Liver (tissue), 9 donors: ENCODE data around the gene CFAP70. TPM values are rescaled to one million over a fixed set of nuclear protein-coding genes. Genes with fewer than 3 reads are reported as not detected.

Source experiments
- DNase-seq: peaks from one replicate; pipeline ENCODE4 v3.0.0-alpha.2; 2017; ENCODE audit warnings: low spot score
- H3K27ac ChIP-seq, 2 donors: one replicate each; pipeline ENCODE4 v1.7.0; 2013; ENCODE audit warnings: inconsistent platforms in 2 of 2, low read length in 2 of 2, control low read depth in 1 of 2, low read depth in 1 of 2, mild to moderate bottlenecking in 1 of 2
- H3K27me3 ChIP-seq, 4 donors: one replicate each; pipeline versions ENCODE4 v1.6.1 to v1.7.0; 2013; ENCODE audit warnings: low read length in 3 of 4, inconsistent platforms in 1 of 4, mild to moderate bottlenecking in 1 of 4, moderate library complexity in 1 of 4; ENCODE audit not compliant: control insufficient read depth in 4 of 4, insufficient read depth in 4 of 4
- H3K36me3 ChIP-seq, 4 donors: one replicate each; pipeline versions ENCODE4 v1.6.1 to v1.7.0; 2013; ENCODE audit warnings: low read length in 3 of 4, mild to moderate bottlenecking in 3 of 4, low read depth in 1 of 4, moderate library complexity in 1 of 4; ENCODE audit not compliant: control insufficient read depth in 4 of 4, insufficient read depth in 3 of 4
- H3K4me1 ChIP-seq, 4 donors: one replicate each; pipeline versions ENCODE4 v1.6.1 to v1.7.0; 2013; ENCODE audit warnings: low read length in 3 of 4, mild to moderate bottlenecking in 3 of 4, moderate library complexity in 1 of 4; ENCODE audit not compliant: control insufficient read depth in 4 of 4, insufficient read depth in 4 of 4
- H3K4me3 ChIP-seq, 3 donors: one replicate each; pipeline versions ENCODE4 v1.6.1 to v1.7.0; 2013; ENCODE audit warnings: low read length in 3 of 3, control low read depth in 1 of 3, low read depth in 1 of 3, mild to moderate bottlenecking in 1 of 3
- H3K9ac ChIP-seq, 2 donors: one replicate each; pipeline ENCODE4 v1.7.0; 2013; ENCODE audit warnings: low read length in 2 of 2, mild to moderate bottlenecking in 2 of 2, moderate library complexity in 2 of 2, control low read depth in 1 of 2, low read depth in 1 of 2
- H3K9me3 ChIP-seq, 4 donors: one replicate each; pipeline versions ENCODE4 v1.6.1 to v1.7.0; 2013; ENCODE audit warnings: low read length in 3 of 4; ENCODE audit not compliant: control insufficient read depth in 4 of 4
- EGR1 ChIP-seq, 2 donors: IDR thresholded peaks; 2 replicates each; pipeline ENCODE4 v1.6.1; 2016 to 2018; ENCODE audit warnings: antibody characterized with exemption in 2 of 2, low read depth in 2 of 2
- FOXA1 ChIP-seq: IDR thresholded peaks from 2 replicates; pipeline ENCODE4 v1.6.1; 2016; ENCODE audit warnings: antibody characterized with exemption
- FOXA2 ChIP-seq: IDR thresholded peaks from 2 replicates; pipeline ENCODE4 v1.6.1; 2016; ENCODE audit warnings: antibody characterized with exemption
- HNF4A ChIP-seq, 2 donors: conservative IDR thresholded peaks; 2 replicates each; pipeline ENCODE4 v1.6.1; 2016; ENCODE audit warnings: antibody characterized with exemption in 2 of 2, mild to moderate bottlenecking in 2 of 2
- HNF4G ChIP-seq: IDR thresholded peaks from 2 replicates; pipeline ENCODE4 v1.6.1; 2016; ENCODE audit warnings: antibody characterized with exemption
- JUND ChIP-seq, 2 donors: IDR thresholded peaks; 2 replicates each; pipeline ENCODE4 v1.6.1; 2016; ENCODE audit warnings: antibody characterized with exemption in 2 of 2
- NR2F2 ChIP-seq: IDR thresholded peaks from 2 replicates; pipeline ENCODE4 v1.6.1; 2016; ENCODE audit warnings: antibody characterized with exemption
- SP1 ChIP-seq: IDR thresholded peaks from 2 replicates; pipeline ENCODE4 v1.6.1; 2018; ENCODE audit warnings: antibody characterized with exemption, mild to moderate bottlenecking
- TAF1 ChIP-seq: conservative IDR thresholded peaks from 2 replicates; pipeline ENCODE4 v1.6.1; 2016; ENCODE audit warnings: antibody characterized with exemption, mild to moderate bottlenecking
- YY1 ChIP-seq: IDR thresholded peaks from 2 replicates; pipeline ENCODE4 v1.6.1; 2016; ENCODE audit warnings: antibody characterized with exemption, mild to moderate bottlenecking
- WGBS: extraction: QIAGEN DNeasy Blood & Tissue Kit; methylation state at CpG from one replicate; pipeline ENCODE4 v1.1.7; 2013; 5-methylcytosine and 5-hydroxymethylcytosine counted together
- polyA plus RNA-seq, 2 donors: library from polyadenylated mRNA; stranded (reverse) in 1 of 2; unstranded in 1 of 2; fragments of 200-250 nt in 1 of 2; fragments of >200 nt in 1 of 2; fragmentation: Nextera tagmentation in 1 of 2; extraction: Ambion mirVana in 1 of 2; gene quantifications; one replicate each; pipeline versions ENCODE4 v1.2.1 to v1.2.3, GENCODE V29; 2013 to 2015
- total RNA-seq, 2 donors: library from RNA; depleted of rRNA; stranded (reverse); fragments of >200 nt; gene quantifications; one replicate each; pipeline ENCODE4 v1.2.3, GENCODE V29; 2014
- TF ChIP-seq, protein P1 (sequence below): IDR thresholded peaks from 2 replicates; pipeline ENCODE4 v1.6.1; 2016; ENCODE audit warnings: antibody characterized with exemption
- TF ChIP-seq, protein P2 (sequence below): IDR thresholded peaks from 2 replicates; pipeline ENCODE4 v1.6.1; 2016; ENCODE audit warnings: antibody characterized with exemption, mild to moderate bottlenecking
- TF ChIP-seq, protein P3 (sequence below): fragments of 150-350 bp; IDR thresholded peaks from 2 replicates; pipeline ENCODE4 v1.5.1; 2017; ENCODE audit warnings: improper control_type of control experiment, low read depth, low read length; ENCODE audit not compliant: missing input control
- donor health status: healthy.
- donor health status: healthy.
- donor health status: healthy.
- donor health status: healthy.
- donor health status: healthy.

The CFAP70 gene
- total RNA-seq = 1 to 10 TPM in 1 of 2 donors, under 1 TPM in 1; 0.98 to 2.3 TPM
- under 1 TPM; 0.46 to 0.61 TPM for polyA plus RNA-seq

DNA sequence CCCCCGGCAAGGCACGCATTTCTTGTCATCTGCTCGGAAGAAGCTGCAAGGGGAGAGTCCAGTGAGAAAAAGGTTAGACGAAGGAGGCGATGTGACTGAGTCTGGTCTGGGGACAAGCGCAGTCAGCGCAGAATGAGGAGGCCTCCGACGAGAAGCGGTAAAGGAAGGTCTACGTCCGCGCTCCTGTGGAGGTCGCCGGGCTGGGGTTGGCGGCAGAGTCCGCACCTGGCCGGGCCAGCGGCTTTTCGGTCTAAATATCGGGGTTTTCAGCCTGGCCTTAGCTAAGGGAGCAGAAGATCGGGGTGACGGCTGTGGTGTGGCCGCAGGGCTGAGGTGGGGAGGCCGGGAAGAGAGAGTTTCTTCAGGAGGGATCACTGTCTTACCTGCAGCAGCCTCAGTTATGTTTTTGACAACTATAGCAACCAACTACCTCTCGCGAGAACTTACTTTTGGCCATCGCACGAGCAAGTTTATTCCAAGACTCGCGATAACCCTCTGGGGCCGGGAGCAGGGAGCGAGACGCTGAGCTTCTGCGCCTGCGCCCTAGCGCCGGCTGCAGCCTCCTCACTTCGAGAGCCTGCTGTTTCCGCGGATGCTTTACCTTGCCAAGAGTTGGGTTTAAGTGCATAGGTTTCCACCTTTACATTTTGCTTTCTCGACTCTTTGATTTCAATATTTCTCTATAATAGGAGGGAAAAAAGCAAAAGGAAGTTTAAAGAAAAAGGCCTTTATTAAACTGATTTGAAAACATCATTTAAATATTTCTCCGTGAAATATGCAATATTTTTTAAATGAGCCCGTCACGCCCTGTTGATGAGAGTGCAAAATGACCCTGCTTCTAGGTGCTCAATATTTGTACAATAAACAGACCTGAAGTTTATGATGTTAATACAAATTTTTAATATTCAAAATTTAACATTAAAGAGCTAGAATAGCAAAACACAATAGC, at the start of gene CFAP70:
Gene CFAP70, minus strand, starts transcription at position 534 of the 949 bp plus-strand sequence. CDS start 4,068 bp downstream, outside the sequence.
- H3K9me3 ChIP-seq = no peaks in the 10 kb centered on the region
- H3K4me1 ChIP-seq = peaks cover 0 to 15% (median 5%) of the 10 kb centered on the region in 4 donors
- H3K36me3 ChIP-seq = no peaks in the 10 kb centered on the region
- H3K4me3 ChIP-seq = peak within 1 kb of the TSS; percentile 70 to 87 (median 83)
- no peaks in the 10 kb centered on the region for H3K27me3 ChIP-seq
- peak; percentile 87 for DNase-seq
- H3K27ac ChIP-seq = no peak within 1 kb of the TSS
- TF ChIP-seq SP1 (no peak), YY1 (peak; percentile 68)
- TF ChIP-seq, protein P1, sequence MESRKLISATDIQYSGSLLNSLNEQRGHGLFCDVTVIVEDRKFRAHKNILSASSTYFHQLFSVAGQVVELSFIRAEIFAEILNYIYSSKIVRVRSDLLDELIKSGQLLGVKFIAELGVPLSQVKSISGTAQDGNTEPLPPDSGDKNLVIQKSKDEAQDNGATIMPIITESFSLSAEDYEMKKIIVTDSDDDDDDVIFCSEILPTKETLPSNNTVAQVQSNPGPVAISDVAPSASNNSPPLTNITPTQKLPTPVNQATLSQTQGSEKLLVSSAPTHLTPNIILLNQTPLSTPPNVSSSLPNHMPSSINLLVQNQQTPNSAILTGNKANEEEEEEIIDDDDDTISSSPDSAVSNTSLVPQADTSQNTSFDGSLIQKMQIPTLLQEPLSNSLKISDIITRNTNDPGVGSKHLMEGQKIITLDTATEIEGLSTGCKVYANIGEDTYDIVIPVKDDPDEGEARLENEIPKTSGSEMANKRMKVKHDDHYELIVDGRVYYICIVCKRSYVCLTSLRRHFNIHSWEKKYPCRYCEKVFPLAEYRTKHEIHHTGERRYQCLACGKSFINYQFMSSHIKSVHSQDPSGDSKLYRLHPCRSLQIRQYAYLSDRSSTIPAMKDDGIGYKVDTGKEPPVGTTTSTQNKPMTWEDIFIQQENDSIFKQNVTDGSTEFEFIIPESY = peak; percentile 100
- peak within 1 kb of the TSS; percentile 59 to 93 for H3K9ac ChIP-seq
- WGBS = 1% methylated on average over 45 of the region's 45 CpGs

DNA sequence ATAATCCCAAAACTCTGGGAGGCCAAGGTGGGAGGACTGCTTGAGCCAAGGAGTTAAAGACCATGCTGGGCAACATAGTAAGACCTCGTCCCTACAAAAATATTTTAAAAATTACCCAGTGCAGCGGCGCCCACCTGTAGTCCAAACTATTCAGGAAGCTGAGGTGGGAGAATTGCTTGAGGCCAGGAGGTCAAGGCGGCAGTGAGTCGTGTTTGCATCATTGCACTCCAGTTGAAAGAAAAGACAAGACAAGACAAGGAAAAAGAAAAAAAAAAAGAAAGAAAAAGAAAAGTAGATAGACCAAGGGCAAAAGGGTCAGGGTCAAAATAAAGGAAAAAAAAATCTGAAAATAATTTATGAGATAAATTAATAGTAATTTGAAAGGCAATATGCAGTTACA, 49.4 kb upstream of the CFAP70 start:
- H3K27me3 ChIP-seq = no peaks in the 10 kb centered on the region
- peaks cover 0 to 3% (median under 1%) of the 10 kb centered on the region in 4 donors for H3K36me3 ChIP-seq
- H3K4me3 ChIP-seq = no peak overlapping the region
- H3K9me3 ChIP-seq = no peaks in the 10 kb centered on the region
- no peak for TF ChIP-seq TAF1
- no peak for TF ChIP-seq NR2F2
- no peak for TF ChIP-seq SP1
- no peak for TF ChIP-seq FOXA2
- TF ChIP-seq, protein P2, sequence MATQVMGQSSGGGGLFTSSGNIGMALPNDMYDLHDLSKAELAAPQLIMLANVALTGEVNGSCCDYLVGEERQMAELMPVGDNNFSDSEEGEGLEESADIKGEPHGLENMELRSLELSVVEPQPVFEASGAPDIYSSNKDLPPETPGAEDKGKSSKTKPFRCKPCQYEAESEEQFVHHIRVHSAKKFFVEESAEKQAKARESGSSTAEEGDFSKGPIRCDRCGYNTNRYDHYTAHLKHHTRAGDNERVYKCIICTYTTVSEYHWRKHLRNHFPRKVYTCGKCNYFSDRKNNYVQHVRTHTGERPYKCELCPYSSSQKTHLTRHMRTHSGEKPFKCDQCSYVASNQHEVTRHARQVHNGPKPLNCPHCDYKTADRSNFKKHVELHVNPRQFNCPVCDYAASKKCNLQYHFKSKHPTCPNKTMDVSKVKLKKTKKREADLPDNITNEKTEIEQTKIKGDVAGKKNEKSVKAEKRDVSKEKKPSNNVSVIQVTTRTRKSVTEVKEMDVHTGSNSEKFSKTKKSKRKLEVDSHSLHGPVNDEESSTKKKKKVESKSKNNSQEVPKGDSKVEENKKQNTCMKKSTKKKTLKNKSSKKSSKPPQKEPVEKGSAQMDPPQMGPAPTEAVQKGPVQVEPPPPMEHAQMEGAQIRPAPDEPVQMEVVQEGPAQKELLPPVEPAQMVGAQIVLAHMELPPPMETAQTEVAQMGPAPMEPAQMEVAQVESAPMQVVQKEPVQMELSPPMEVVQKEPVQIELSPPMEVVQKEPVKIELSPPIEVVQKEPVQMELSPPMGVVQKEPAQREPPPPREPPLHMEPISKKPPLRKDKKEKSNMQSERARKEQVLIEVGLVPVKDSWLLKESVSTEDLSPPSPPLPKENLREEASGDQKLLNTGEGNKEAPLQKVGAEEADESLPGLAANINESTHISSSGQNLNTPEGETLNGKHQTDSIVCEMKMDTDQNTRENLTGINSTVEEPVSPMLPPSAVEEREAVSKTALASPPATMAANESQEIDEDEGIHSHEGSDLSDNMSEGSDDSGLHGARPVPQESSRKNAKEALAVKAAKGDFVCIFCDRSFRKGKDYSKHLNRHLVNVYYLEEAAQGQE = no peak
- TF ChIP-seq HNF4A (conservative IDR thresholded peaks at IDR 0.05) = no peak
- TF ChIP-seq HNF4G = no peak
- TF ChIP-seq, protein P1 = no peak
- no peak for TF ChIP-seq YY1
- TF ChIP-seq FOXA1 = no peak
- TF ChIP-seq, protein P3, sequence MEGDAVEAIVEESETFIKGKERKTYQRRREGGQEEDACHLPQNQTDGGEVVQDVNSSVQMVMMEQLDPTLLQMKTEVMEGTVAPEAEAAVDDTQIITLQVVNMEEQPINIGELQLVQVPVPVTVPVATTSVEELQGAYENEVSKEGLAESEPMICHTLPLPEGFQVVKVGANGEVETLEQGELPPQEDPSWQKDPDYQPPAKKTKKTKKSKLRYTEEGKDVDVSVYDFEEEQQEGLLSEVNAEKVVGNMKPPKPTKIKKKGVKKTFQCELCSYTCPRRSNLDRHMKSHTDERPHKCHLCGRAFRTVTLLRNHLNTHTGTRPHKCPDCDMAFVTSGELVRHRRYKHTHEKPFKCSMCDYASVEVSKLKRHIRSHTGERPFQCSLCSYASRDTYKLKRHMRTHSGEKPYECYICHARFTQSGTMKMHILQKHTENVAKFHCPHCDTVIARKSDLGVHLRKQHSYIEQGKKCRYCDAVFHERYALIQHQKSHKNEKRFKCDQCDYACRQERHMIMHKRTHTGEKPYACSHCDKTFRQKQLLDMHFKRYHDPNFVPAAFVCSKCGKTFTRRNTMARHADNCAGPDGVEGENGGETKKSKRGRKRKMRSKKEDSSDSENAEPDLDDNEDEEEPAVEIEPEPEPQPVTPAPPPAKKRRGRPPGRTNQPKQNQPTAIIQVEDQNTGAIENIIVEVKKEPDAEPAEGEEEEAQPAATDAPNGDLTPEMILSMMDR = no peak
- TF ChIP-seq JUND (IDR thresholded peaks at IDR 0.05) = no peak
- no peak for TF ChIP-seq EGR1 (IDR thresholded peaks at IDR 0.05; ENCODE audit: low read depth in 2 of 2)
- no peak overlapping the region for H3K9ac ChIP-seq
- DNase-seq = no peak
- no peak overlapping the region for H3K27ac ChIP-seq
- peaks cover 5 to 9% (median 8%) of the 10 kb centered on the region in 4 donors for H3K4me1 ChIP-seq
- 94% methylated on average over 5 of the region's 5 CpGs for WGBS
